Stimulated activated CD4-positive, alpha-beta T cell treated with anti-CD3 and anti-CD28 coated beads, Interleukin-4, amount 100 ng/mL, for 24 hours (primary cell): ENCODE data around the gene SPP1.

ENCODE experiments used
- DNase-seq: peaks from one replicate; pipeline ENCODE4 v3.0.0-alpha.2; 2020

SPP1 gene

DNA sequence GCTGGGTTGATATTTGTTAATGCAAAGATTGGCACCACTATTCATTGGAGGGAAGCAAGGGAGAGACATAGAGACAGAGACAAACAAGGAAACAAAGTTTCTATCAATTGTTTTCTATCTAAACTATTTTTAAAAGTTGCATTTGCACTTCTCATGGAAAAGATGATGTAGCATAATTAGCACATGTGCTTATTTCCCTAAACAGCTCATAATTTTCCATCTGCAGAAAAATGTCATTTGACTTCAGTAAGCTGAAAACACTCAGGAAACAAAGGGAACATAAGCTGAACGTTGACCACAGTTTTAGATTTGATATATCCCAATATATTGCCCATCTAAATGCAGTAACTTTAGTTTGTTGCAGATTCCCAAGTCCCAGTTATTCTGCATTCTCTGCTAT is 18.5 kb upstream of the SPP1 start:
- DNase-seq: no peak

- no peak for DNase-seq
Measured at GRCh38 chr4:87961993-87962392, 13.5 kb upstream of the SPP1 start.

DNA sequence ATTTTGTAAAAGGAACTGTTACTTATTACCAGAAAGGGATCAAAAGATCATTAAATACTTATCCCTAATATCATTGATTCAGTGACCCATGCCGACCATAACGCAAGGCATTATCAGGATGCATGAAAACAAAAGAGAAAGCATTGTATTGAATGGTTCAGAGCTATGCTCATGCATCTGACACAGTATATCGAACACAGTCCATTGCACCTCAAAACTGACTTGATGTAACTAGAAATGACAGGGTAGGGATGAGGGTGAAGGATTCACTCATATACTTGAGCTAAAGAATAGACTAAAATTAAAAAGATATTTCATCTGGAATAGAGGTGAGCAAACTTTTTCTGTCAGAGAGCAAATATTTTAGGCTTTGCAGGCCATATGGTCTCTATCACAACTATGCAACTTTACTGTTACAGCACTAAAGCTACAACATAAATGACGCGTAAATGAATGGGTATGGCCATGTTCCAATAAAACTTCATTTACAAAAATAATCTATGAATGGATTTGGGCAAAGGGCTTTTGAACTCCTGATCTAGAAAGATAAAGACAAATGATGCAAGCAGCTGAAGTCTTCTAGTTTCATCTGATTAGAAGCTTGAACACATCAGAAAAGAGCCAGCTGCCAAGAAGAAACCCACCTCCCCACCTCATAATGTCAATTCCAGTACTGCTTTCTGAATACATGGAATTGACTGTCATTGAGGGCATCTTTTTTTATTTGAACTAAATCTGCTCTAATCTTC is 12.9 kb upstream of the SPP1 start:
- DNase-seq: no peak

DNA sequence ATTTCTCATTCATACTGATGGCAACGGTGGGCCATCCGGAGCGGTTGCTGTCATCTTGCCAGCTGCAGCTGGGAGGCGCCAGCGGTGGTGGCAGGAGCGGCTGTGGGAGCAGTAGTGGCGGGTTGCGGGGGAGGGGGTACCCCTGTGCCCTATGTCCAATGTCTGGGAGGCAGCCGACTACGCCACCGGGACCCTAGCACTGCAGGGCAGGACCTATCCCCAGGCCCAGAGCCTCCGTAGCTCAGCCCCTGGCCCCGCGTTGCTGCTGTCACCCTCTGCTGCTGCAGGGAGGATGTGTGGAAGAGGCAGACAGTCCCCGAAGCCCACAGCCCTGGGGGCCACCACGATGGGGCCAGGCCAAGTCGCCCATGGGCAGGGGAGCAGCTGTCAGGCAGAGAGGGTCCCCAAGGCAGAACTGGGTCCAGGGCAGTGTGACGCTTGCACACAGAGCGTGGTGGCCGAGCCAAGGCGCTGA is 10.0 kb upstream of the SPP1 start:
- DNase-seq: no peak

DNA sequence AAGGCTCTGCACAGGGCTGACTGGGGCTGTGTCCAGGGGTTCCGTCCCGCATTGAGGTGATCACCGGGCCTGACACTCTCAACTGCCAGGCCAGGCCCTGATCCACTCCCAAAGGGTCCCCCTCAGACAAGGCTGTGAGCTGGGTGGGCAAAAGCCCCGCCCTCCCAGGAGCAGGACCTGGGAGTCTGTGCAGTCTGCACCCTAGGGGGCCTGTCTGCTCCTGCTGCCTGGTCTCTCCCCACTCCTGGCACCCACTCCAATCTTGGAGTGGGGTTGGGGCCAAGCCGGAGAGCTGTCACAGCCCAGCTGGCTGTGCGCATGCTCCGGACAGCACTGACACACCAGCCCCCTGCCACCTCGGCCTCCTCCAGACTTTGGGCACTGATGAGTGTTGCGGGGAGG is 9.4 kb upstream of the SPP1 start:
- no peak for DNase-seq

DNA sequence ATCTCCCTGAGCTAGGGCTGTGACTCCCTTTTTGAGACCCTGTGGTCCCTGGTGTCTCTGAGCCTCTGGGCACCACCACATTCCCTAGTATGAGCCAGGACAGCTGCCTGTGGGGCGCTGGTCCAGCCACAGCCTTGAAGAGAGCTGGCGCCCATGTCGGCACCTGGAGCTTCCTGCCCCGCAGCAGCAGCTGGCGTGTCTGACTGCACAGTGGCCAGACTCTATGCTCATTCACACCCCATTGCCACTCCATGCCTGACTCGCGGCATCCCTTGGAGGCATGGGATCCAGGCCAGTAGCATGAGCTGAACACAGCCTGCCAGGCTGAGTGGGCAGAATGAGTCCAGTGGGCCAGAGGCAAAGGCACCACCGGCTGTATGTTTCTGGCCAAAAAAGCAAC is 8.3 kb upstream of the SPP1 start:
- DNase-seq: no peak

DNA sequence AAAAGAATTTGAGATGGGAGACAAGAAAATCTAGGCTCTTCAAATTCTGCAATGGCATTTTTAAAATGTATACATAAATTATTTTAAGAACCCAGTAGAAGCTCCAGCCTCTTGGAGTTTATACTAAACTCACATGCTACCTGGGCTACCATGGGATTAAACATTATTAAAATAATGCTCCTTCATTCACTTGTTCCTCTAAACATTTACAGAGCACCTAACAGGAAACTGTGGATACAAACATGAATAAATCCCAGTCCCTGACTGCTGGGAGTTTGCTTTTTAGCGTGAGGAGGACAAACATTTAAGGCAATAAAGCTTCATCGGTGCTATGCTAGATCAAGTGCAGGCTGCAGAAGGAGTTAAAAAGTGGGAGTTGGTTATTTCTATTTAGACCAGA is 5.4 kb upstream of the SPP1 start:
- DNase-seq: no peak

- DNase-seq: no peak
Measured at GRCh38 chr4:87971866-87972265, 3.6 kb upstream of the SPP1 start.

DNA sequence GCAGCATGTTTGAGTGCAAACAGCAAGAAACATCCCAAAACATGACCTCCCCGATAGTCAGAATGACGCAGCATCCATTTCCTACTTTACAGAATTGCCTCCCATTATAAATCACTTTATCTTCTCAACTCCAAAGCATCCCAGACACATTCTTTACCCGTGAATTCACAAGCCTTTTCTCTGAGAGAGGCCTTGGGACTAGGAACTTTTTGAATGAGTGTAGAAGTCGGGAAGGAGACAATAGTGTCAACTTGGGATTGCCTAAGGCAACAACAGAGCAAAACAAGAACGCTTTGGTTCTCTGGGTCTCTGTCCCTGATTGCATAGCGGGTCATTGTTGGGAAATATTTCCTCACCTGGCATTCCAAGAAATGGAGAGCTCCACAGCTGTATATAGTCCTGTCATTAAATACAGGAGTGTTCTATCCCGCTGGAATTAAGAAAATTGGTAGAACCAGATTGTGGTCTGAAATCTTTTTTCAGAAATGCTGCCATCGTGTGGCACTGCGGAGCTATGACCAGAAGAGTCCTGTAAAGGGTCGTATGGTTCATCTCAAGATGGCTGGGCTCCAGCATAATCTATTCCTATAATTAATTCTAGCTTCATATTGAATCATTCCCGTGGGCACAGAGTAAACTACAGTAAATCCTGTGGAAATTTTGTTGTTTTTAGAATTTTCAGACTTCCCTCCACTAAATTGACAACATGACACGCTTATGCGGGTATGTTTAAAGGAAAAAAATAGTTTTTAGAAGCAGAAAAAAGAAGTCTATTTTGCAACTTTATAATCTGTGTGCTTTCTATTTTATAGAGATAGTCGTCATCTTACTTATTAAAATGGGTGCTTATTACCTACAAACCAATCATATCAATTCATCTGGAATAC is 2.0 kb upstream of the SPP1 start:
- DNase-seq: peak; percentile 24

DNA sequence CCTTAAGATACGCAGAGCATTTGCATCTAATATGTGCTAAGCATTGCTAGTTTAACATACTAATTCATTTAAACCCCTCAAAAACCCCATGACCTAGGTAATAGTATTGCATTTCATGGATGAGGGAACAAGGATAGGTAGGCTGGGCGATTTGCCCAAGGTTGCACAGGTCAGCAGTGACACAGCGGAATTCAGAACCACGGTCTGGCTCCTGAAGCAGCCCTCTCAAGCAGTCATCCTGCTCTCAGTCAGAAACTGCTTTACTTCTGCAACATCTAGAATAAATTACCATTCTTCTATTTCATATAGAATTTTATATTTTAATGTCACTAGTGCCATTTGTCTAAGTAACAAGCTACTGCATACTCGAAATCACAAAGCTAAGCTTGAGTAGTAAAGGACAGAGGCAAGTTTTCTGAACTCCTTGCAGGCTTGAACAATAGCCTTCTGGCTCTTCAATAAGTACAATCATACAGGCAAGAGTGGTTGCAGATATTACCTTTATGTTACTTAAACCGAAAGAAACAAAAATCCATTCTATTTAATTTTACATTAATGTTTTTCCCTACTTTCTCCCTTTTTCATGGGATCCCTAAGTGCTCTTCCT is 555 bp upstream of the SPP1 start:
- DNase-seq: no peak

GRCh38 chr4:87977521-87978278 is 2.2 kb downstream of the SPP1 start:
- no peak for DNase-seq

DNA sequence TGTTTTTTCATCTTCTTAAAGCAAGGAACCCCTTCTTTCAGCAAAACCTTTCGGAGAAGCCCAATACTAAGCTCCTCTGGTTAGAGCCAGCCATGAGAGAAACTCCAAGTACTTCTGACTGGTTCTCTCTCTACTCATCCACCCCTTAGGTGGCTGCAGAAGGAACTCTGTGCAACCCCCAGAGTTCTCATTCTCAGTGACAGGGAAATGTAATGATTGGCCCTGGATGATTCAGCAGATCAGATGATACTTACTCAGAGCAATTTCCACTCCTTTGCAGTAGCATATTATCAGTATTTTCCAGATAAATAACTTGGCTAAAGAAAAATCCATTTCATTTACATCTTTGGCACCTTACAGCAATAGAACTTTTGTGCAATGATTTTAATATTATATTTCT is 3.2 kb downstream of the SPP1 start:
- DNase-seq: no peak

- DNase-seq: no peak
Measured at GRCh38 chr4:87979810-87980209, 4.3 kb downstream of the SPP1 start.

GRCh38 chr4:87981486-87981885 is 6.0 kb downstream of the SPP1 start:
- DNase-seq: no peak

GRCh38 chr4:87982036-87982435 is 6.5 kb downstream of the SPP1 start:
- DNase-seq: no peak

DNA sequence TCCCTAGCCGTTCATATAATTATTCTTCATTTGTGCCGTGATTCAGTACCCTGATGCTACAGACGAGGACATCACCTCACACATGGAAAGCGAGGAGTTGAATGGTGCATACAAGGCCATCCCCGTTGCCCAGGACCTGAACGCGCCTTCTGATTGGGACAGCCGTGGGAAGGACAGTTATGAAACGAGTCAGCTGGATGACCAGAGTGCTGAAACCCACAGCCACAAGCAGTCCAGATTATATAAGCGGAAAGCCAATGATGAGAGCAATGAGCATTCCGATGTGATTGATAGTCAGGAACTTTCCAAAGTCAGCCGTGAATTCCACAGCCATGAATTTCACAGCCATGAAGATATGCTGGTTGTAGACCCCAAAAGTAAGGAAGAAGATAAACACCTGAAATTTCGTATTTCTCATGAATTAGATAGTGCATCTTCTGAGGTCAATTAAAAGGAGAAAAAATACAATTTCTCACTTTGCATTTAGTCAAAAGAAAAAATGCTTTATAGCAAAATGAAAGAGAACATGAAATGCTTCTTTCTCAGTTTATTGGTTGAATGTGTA is 7.0 kb downstream of the SPP1 start:
- no peak for DNase-seq

- no peak for DNase-seq
Measured at GRCh38 chr4:87983996-87984395, 8.5 kb downstream of the SPP1 start.

- peak; percentile 27 for DNase-seq
Measured at GRCh38 chr4:87985097-87985886, 9.8 kb downstream of the SPP1 start.

GRCh38 chr4:87985887-87986200 is 10.3 kb downstream of the SPP1 start:
- no peak for DNase-seq

GRCh38 chr4:87986508-87986907 is 11.0 kb downstream of the SPP1 start:
- no peak for DNase-seq

DNA sequence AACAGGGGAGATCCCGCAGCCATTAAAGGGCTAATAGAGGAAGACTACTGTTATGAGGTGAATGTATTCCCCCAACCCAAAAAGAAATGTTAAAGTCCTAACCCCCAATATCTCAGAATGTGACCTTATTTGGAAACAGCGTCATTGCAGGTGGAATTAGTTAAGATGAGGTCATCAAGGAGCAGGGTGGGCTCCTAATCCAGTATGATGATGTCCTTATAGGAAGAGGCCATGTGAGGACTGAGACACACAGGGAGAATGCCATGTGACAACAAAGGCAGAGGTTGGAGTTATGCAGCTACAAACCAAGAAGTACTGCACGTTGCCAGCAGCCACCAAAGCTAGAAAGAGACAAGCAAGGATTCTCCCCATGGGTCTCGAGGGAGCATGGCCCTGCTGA is 14.3 kb downstream of the SPP1 start:
- no peak for DNase-seq

DNA sequence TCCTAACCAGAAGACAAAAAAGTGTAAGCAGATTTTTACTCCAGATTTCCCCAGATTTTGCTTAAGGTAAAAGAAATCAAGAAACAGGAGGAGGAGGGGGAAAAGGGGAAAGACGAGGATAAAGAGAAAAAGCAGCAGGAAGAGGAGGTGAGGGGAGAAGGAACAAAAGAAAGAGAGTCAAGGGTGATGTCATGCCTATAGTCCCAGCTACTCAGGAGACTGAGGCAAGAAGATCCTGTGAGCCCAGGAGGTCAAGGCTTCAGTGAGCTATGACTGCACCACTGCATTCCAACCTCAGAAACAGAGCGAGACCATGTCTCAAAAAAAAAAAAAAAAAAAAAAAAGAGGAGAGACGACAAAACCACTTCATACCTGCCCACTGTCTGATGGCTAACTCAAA is 19.9 kb downstream of the SPP1 start:
- no peak for DNase-seq
